Skeletal muscle satellite cell (primary cell): Measurements from ENCODE around the gene GNAO1.

Experiments used
- H3K27me3 ChIP-seq: 2 replicates; pipeline ENCODE4 v1.7.0; 2013; ENCODE audit warnings: low read length; ENCODE audit not compliant: control insufficient read depth, insufficient read depth
- H3K36me3 ChIP-seq: 2 replicates; pipeline ENCODE4 v1.7.0; 2013; ENCODE audit warnings: mild to moderate bottlenecking, control low read depth, low read length; ENCODE audit not compliant: insufficient read depth
- H3K4me1 ChIP-seq: 2 replicates; pipeline ENCODE4 v1.7.0; 2013; ENCODE audit warnings: low read length; ENCODE audit not compliant: control insufficient read depth, insufficient read depth
- H3K4me2 ChIP-seq: 2 replicates; pipeline ENCODE4 v1.7.0; 2013; ENCODE audit warnings: mild to moderate bottlenecking, low read length
- H3K4me3 ChIP-seq: 2 replicates; pipeline ENCODE4 v1.7.0; 2013; ENCODE audit warnings: low read length
- H3K9ac ChIP-seq: 2 replicates; pipeline ENCODE4 v1.7.0; 2013; ENCODE audit warnings: mild to moderate bottlenecking, low read depth, low read length, moderate library complexity
- H3K9me3 ChIP-seq: replicated peaks from 2 replicates; pipeline ENCODE4 v1.7.0; 2013; ENCODE audit warnings: mild to moderate bottlenecking, control low read depth, low read length

The GNAO1 gene

GRCh38 chr16:56340864-56341365, 149.6 kb downstream of the GNAO1 start:
- Histone ChIP-seq H3K9me3 (no peaks in the 10 kb centered on the region), H3K9ac (no peak overlapping the region), H3K27me3 (no peaks in the 10 kb centered on the region), H3K36me3 (no peaks in the 10 kb centered on the region), H3K4me1 (no peaks in the 10 kb centered on the region), H3K4me2 (no peak overlapping the region), H3K4me3 (no peak overlapping the region)

- Histone ChIP-seq H3K36me3 (no peaks in the 10 kb centered on the region), H3K4me2 (no peak overlapping the region), H3K27me3 (no peaks in the 10 kb centered on the region), H3K4me3 (no peak overlapping the region), H3K4me1 (no peaks in the 10 kb centered on the region), H3K9ac (no peak overlapping the region), H3K9me3 (no peaks in the 10 kb centered on the region)
Observed at GRCh38 chr16:56341656-56342399, 150.5 kb downstream of the GNAO1 start.

- Histone ChIP-seq H3K4me1 (no peaks in the 10 kb centered on the region), H3K9ac (no peak overlapping the region), H3K36me3 (no peaks in the 10 kb centered on the region), H3K27me3 (no peaks in the 10 kb centered on the region), H3K9me3 (no peaks in the 10 kb centered on the region), H3K4me2 (no peak overlapping the region), H3K4me3 (no peak overlapping the region)
Observed at GRCh38 chr16:56343661-56344517, 152.6 kb downstream of the GNAO1 start.

GRCh38 chr16:56344518-56345405, 153.5 kb downstream of the GNAO1 start:
- Histone ChIP-seq H3K9ac (no peak overlapping the region), H3K4me3 (no peak overlapping the region), H3K4me1 (no peaks in the 10 kb centered on the region), H3K4me2 (no peak overlapping the region), H3K27me3 (no peaks in the 10 kb centered on the region), H3K9me3 (no peaks in the 10 kb centered on the region), H3K36me3 (no peaks in the 10 kb centered on the region)

- no peaks in the 10 kb centered on the region for H3K9me3 ChIP-seq
- no peak overlapping the region for H3K9ac ChIP-seq
- H3K4me2 ChIP-seq = no peak overlapping the region
- peaks cover 3% of the 10 kb centered on the region for H3K27me3 ChIP-seq
- no peak overlapping the region for H3K4me3 ChIP-seq
- no peaks in the 10 kb centered on the region for H3K36me3 ChIP-seq
- H3K4me1 ChIP-seq = no peaks in the 10 kb centered on the region
Observed at GRCh38 chr16:56345406-56346050, 154.2 kb downstream of the GNAO1 start.

GRCh38 chr16:56346131-56346890, 155.0 kb downstream of the GNAO1 start:
- no peaks in the 10 kb centered on the region for H3K4me1 ChIP-seq
- H3K36me3 ChIP-seq = no peaks in the 10 kb centered on the region
- peaks cover 8% of the 10 kb centered on the region for H3K27me3 ChIP-seq
- no peak overlapping the region for H3K4me2 ChIP-seq
- no peak overlapping the region for H3K4me3 ChIP-seq
- H3K9me3 ChIP-seq = no peaks in the 10 kb centered on the region
- H3K9ac ChIP-seq = no peak overlapping the region

- Histone ChIP-seq H3K36me3 (no peaks in the 10 kb centered on the region), H3K9me3 (no peaks in the 10 kb centered on the region), H3K9ac (no peak overlapping the region), H3K4me2 (no peak overlapping the region), H3K27me3 (peaks cover 11% of the 10 kb centered on the region), H3K4me1 (no peaks in the 10 kb centered on the region), H3K4me3 (no peak overlapping the region)
Observed at GRCh38 chr16:56347166-56347565, 155.9 kb downstream of the GNAO1 start.

GRCh38 chr16:56347670-56348069, 156.4 kb downstream of the GNAO1 start:
- Histone ChIP-seq H3K4me2 (no peak overlapping the region), H3K27me3 (peaks cover 11% of the 10 kb centered on the region), H3K36me3 (no peaks in the 10 kb centered on the region), H3K9ac (no peak overlapping the region), H3K4me3 (no peak overlapping the region), H3K9me3 (no peaks in the 10 kb centered on the region), H3K4me1 (no peaks in the 10 kb centered on the region)

- H3K4me2 ChIP-seq = no peak overlapping the region
- H3K4me3 ChIP-seq = no peak overlapping the region
- no peaks in the 10 kb centered on the region for H3K9me3 ChIP-seq
- no peak overlapping the region for H3K9ac ChIP-seq
- peaks cover 11% of the 10 kb centered on the region for H3K27me3 ChIP-seq
- no peaks in the 10 kb centered on the region for H3K36me3 ChIP-seq
- no peaks in the 10 kb centered on the region for H3K4me1 ChIP-seq
Observed at GRCh38 chr16:56348168-56349085, 157.1 kb downstream of the GNAO1 start.

GRCh38 chr16:56349086-56349415, 157.8 kb downstream of the GNAO1 start:
- Histone ChIP-seq H3K4me3 (no peak overlapping the region), H3K4me1 (no peaks in the 10 kb centered on the region), H3K4me2 (no peak overlapping the region), H3K36me3 (no peaks in the 10 kb centered on the region), H3K9me3 (no peaks in the 10 kb centered on the region), H3K9ac (no peak overlapping the region), H3K27me3 (peaks cover 11% of the 10 kb centered on the region)
